ENCODE data around the gene NUP35.

DNA sequence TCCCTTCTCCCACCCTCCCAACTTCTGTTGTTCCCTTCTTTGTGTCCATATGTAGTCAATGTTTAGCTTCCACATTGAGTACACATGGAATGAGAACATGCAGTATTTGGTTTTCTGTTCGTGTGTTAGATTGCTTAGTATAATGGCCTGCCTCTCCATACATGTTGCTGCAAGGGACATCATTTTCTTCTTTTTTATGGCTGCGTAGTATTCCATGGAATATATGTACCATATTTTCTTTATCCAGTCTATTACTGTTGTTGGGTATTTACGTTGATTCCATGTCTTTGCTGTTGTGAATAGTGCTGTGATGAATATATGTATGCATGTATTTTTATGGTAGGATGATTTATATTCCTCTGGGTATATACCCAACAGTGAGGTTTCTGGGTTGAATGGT is 42.0 kb downstream of the NUP35 start:
- TF ChIP-seq, protein P1, sequence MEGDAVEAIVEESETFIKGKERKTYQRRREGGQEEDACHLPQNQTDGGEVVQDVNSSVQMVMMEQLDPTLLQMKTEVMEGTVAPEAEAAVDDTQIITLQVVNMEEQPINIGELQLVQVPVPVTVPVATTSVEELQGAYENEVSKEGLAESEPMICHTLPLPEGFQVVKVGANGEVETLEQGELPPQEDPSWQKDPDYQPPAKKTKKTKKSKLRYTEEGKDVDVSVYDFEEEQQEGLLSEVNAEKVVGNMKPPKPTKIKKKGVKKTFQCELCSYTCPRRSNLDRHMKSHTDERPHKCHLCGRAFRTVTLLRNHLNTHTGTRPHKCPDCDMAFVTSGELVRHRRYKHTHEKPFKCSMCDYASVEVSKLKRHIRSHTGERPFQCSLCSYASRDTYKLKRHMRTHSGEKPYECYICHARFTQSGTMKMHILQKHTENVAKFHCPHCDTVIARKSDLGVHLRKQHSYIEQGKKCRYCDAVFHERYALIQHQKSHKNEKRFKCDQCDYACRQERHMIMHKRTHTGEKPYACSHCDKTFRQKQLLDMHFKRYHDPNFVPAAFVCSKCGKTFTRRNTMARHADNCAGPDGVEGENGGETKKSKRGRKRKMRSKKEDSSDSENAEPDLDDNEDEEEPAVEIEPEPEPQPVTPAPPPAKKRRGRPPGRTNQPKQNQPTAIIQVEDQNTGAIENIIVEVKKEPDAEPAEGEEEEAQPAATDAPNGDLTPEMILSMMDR (conservative IDR thresholded peaks at IDR 0.05 in 1 of 2, IDR thresholded peaks at IDR 0.05 in 1 of 2; ENCODE audit: low read depth in 1 of 2, low read length in 2 of 2): no peak
- TF ChIP-seq EZH2 (IDR thresholded peaks at IDR 0.05; ENCODE audit: low read length, missing control alignments): no peak
